ENCODE data around the gene COX8A.

The COX8A gene

GRCh38 chr11:64008283-64008913, 34.0 kb downstream of the COX8A start:
- TF ChIP-seq CTCF (IDR thresholded peaks at IDR 0.05; ENCODE audit: insufficient read depth, low read length, poor library complexity, severe bottlenecking): no peak
- no peak for TF ChIP-seq EZH2phosphoT487 (conservative IDR thresholded peaks at IDR 0.05; ENCODE audit: low read length)
- Histone ChIP-seq H3K9me3 (ENCODE audit: insufficient read depth, low read length) (peaks cover 10% of the 10 kb centered on the region; the same call in 1 of the 2 replicates), H4K20me1 (ENCODE audit: low read depth, low read length) (no peaks in the 10 kb centered on the region), H3K9ac (ENCODE audit: low read length) (no peak overlapping the region), H2AFZ (ENCODE audit: low read depth, low read length, severe bottlenecking) (no peak overlapping the region), H3K4me2 (ENCODE audit: low read depth, low read length, poor library complexity, severe bottlenecking) (no peak overlapping the region), H3K36me3 (ENCODE audit: low read length) (no peaks in the 10 kb centered on the region), H3K4me3 (ENCODE audit: insufficient read depth, low read length, poor library complexity, severe bottlenecking) (no peak overlapping the region), H3K27me3 (ENCODE audit: low read length) (no peaks in the 10 kb centered on the region), H3F3A (ENCODE audit: insufficient read depth) (no peaks in the 10 kb centered on the region), H3K79me2 (ENCODE audit: insufficient read depth, low read length) (no peaks in the 10 kb centered on the region), H3K9me2 (replicated peaks; ENCODE audit: insufficient read depth, low read length) (no peaks in the 10 kb centered on the region), H3K27ac (ENCODE audit: low read depth, low read length) (no peak overlapping the region)

GRCh38 chr11:64008914-64009633, 34.7 kb downstream of the COX8A start:
- H3K9ac ChIP-seq (ENCODE audit: low read length): no peak overlapping the region
- H3K79me2 ChIP-seq (ENCODE audit: insufficient read depth, low read length): no peaks in the 10 kb centered on the region
- peaks cover 10% of the 10 kb centered on the region; the same call in 1 of the 2 replicates for H3K9me3 ChIP-seq (ENCODE audit: insufficient read depth, low read length)
- no peaks in the 10 kb centered on the region for H3K36me3 ChIP-seq (ENCODE audit: low read length)
- no peak overlapping the region for H2AFZ ChIP-seq (ENCODE audit: low read depth, low read length, severe bottlenecking)
- no peaks in the 10 kb centered on the region for H4K20me1 ChIP-seq (ENCODE audit: low read depth, low read length)
- H3K27me3 ChIP-seq (ENCODE audit: low read length): no peaks in the 10 kb centered on the region
- no peak overlapping the region for H3K4me3 ChIP-seq (ENCODE audit: insufficient read depth, low read length, poor library complexity, severe bottlenecking)
- no peaks in the 10 kb centered on the region for H3K9me2 ChIP-seq (replicated peaks; ENCODE audit: insufficient read depth, low read length)
- no peak for TF ChIP-seq EZH2phosphoT487 (conservative IDR thresholded peaks at IDR 0.05; ENCODE audit: low read length)
- no peak overlapping the region for H3K4me2 ChIP-seq (ENCODE audit: low read depth, low read length, poor library complexity, severe bottlenecking)
- no peaks in the 10 kb centered on the region for H3F3A ChIP-seq (ENCODE audit: insufficient read depth)
- no peak overlapping the region for H3K27ac ChIP-seq (ENCODE audit: low read depth, low read length)

GRCh38 chr11:64009710-64010109, 35.3 kb downstream of the COX8A start:
- Histone ChIP-seq H2AFZ (ENCODE audit: low read depth, low read length, severe bottlenecking) (no peak overlapping the region), H3K79me2 (ENCODE audit: insufficient read depth, low read length) (no peaks in the 10 kb centered on the region), H3F3A (ENCODE audit: insufficient read depth) (no peaks in the 10 kb centered on the region), H4K20me1 (ENCODE audit: low read depth, low read length) (no peaks in the 10 kb centered on the region), H3K4me3 (ENCODE audit: insufficient read depth, low read length, poor library complexity, severe bottlenecking) (no peak overlapping the region), H3K27ac (ENCODE audit: low read depth, low read length) (no peak overlapping the region), H3K9me3 (ENCODE audit: insufficient read depth, low read length) (peaks cover 10% of the 10 kb centered on the region; the same call in 1 of the 2 replicates), H3K9ac (ENCODE audit: low read length) (no peak overlapping the region), H3K36me3 (ENCODE audit: low read length) (no peaks in the 10 kb centered on the region), H3K27me3 (ENCODE audit: low read length) (no peaks in the 10 kb centered on the region), H3K4me2 (ENCODE audit: low read depth, low read length, poor library complexity, severe bottlenecking) (no peak overlapping the region), H3K9me2 (replicated peaks; ENCODE audit: insufficient read depth, low read length) (no peaks in the 10 kb centered on the region)
- TF ChIP-seq CTCF (IDR thresholded peaks at IDR 0.05; ENCODE audit: insufficient read depth, low read length, poor library complexity, severe bottlenecking) (no peak), EZH2phosphoT487 (conservative IDR thresholded peaks at IDR 0.05; ENCODE audit: low read length) (no peak)

- Histone ChIP-seq H4K20me1 (ENCODE audit: low read depth, low read length) (no peaks in the 10 kb centered on the region), H3K9me2 (replicated peaks; ENCODE audit: insufficient read depth, low read length) (no peaks in the 10 kb centered on the region), H3K27me3 (ENCODE audit: low read length) (no peaks in the 10 kb centered on the region), H3K9ac (ENCODE audit: low read length) (no peak overlapping the region), H2AFZ (ENCODE audit: low read depth, low read length, severe bottlenecking) (no peak overlapping the region), H3K4me2 (ENCODE audit: low read depth, low read length, poor library complexity, severe bottlenecking) (no peak overlapping the region), H3K27ac (ENCODE audit: low read depth, low read length) (no peak overlapping the region), H3K4me3 (ENCODE audit: insufficient read depth, low read length, poor library complexity, severe bottlenecking) (no peak overlapping the region), H3F3A (ENCODE audit: insufficient read depth) (no peaks in the 10 kb centered on the region), H3K36me3 (ENCODE audit: low read length) (no peaks in the 10 kb centered on the region), H3K79me2 (ENCODE audit: insufficient read depth, low read length) (no peaks in the 10 kb centered on the region), H3K9me3 (ENCODE audit: insufficient read depth, low read length) (peaks cover 10% of the 10 kb centered on the region; the same call in 1 of the 2 replicates)
- TF ChIP-seq EZH2phosphoT487 (conservative IDR thresholded peaks at IDR 0.05; ENCODE audit: low read length) (no peak), CTCF (IDR thresholded peaks at IDR 0.05; ENCODE audit: insufficient read depth, low read length, poor library complexity, severe bottlenecking) (no peak)
Measured at GRCh38 chr11:64010783-64011182, 36.4 kb downstream of the COX8A start.

Data from SU-DHL-6 (cell line).